Measurements from ENCODE around the gene MCM8.

Gene MCM8

DNA sequence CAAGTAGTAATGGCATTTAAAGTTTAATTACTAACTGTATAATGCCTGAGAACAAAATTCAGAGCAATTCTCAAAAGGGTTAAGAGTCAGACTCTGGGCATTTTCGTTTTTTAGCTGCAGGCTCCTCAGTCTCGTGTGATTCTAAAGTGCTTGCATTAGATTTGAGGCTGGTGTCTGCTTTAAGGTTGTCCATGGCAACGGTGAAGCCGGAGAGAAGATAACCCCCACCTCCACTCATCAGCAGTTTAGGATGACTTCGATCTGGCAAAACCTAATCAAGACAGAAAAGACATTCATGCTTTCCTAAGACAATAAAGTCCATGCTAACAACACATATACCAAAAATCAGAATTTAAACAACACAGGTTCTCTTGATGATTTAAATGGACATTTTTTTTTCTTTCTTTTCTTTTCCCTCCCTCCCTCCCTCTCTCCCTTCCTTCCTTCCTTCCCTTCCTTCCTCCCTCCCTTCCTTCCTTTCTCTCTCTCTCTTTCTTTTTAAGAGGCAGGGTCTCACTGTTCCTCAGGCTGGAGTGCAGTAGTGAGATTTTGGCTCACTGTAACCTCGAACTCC, 11.9 kb upstream of the MCM8 start:
- TF ChIP-seq, protein P1, sequence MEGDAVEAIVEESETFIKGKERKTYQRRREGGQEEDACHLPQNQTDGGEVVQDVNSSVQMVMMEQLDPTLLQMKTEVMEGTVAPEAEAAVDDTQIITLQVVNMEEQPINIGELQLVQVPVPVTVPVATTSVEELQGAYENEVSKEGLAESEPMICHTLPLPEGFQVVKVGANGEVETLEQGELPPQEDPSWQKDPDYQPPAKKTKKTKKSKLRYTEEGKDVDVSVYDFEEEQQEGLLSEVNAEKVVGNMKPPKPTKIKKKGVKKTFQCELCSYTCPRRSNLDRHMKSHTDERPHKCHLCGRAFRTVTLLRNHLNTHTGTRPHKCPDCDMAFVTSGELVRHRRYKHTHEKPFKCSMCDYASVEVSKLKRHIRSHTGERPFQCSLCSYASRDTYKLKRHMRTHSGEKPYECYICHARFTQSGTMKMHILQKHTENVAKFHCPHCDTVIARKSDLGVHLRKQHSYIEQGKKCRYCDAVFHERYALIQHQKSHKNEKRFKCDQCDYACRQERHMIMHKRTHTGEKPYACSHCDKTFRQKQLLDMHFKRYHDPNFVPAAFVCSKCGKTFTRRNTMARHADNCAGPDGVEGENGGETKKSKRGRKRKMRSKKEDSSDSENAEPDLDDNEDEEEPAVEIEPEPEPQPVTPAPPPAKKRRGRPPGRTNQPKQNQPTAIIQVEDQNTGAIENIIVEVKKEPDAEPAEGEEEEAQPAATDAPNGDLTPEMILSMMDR (IDR thresholded peaks at IDR 0.05; ENCODE audit: extremely low read depth, insufficient read depth, missing control alignments), result no peak
- DNase-seq (ENCODE audit: low spot score), result no peak
- in situ Hi-C loops (cut with MboI; ENCODE audit: low pct_unique_long_range_greater_than_20kb, low sequenced_read_pairs, unreplicated experiment), result loop anchor here (25.0 kb wide), 1 partner anchor 401 kb away; no protein-coding TSS in a partner anchor

GRCh38 chr20:5945963-5946362, 4.5 kb upstream of the MCM8 start:
- TF ChIP-seq, protein P1 (IDR thresholded peaks at IDR 0.05; ENCODE audit: extremely low read depth, insufficient read depth, missing control alignments), result no peak
- DNase-seq (ENCODE audit: low spot score), result no peak
- in situ Hi-C loops (cut with MboI; ENCODE audit: low pct_unique_long_range_greater_than_20kb, low sequenced_read_pairs, unreplicated experiment), result loop anchor here (25.0 kb wide), 1 partner anchor 409 kb away; no protein-coding TSS in a partner anchor

GRCh38 chr20:5947276-5947675, 3.2 kb upstream of the MCM8 start:
- DNase-seq (ENCODE audit: low spot score), result no peak
- TF ChIP-seq, protein P1 (IDR thresholded peaks at IDR 0.05; ENCODE audit: extremely low read depth, insufficient read depth, missing control alignments), result no peak
- in situ Hi-C loops (cut with MboI; ENCODE audit: low pct_unique_long_range_greater_than_20kb, low sequenced_read_pairs, unreplicated experiment), result loop anchor here (25.0 kb wide), 1 partner anchor 410 kb away; no protein-coding TSS in a partner anchor

GRCh38 chr20:5949943-5950270, 545 bp upstream of the MCM8 start:
- DNase-seq (ENCODE audit: low spot score), result peak; percentile 14
- TF ChIP-seq, protein P1 (IDR thresholded peaks at IDR 0.05; ENCODE audit: extremely low read depth, insufficient read depth, missing control alignments), result no peak
- in situ Hi-C loops (cut with MboI; ENCODE audit: low pct_unique_long_range_greater_than_20kb, low sequenced_read_pairs, unreplicated experiment), result loop anchor here (25.0 kb wide), 1 partner anchor 413 kb away; no protein-coding TSS in a partner anchor

DNA sequence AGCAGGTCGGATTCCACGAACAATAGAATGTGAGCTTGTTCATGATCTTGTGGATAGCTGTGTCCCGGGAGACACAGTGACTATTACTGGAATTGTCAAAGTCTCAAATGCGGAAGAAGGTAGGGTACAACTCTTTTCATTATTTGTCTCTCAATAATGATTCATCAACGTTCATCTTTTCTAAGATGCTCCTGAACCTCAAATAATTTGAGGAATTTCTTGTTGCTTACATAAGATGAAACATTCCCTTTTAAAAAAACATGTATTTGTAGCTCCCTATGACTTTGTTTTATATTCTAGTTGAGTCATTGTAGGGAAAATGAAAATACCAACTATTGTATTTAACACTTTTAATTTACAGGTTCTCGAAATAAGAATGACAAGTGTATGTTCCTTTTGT, 17.0 kb downstream of the MCM8 start:
- TF ChIP-seq, protein P1 (IDR thresholded peaks at IDR 0.05; ENCODE audit: extremely low read depth, insufficient read depth, missing control alignments), result no peak
- DNase-seq (ENCODE audit: low spot score), result no peak
- in situ Hi-C loops (cut with MboI; ENCODE audit: low pct_unique_long_range_greater_than_20kb, low sequenced_read_pairs, unreplicated experiment), result no loop called here

GRCh38 chr20:5968462-5968861, 18.0 kb downstream of the MCM8 start:
- no peak for DNase-seq (ENCODE audit: low spot score)
- TF ChIP-seq, protein P1 (IDR thresholded peaks at IDR 0.05; ENCODE audit: extremely low read depth, insufficient read depth, missing control alignments), result no peak
- in situ Hi-C loops (cut with MboI; ENCODE audit: low pct_unique_long_range_greater_than_20kb, low sequenced_read_pairs, unreplicated experiment), result no loop called here
